ENCODE results near the gene ATG7.

GRCh38 chr3:11566478-11566877 is 294.3 kb downstream of the ATG7 start:
- TF ChIP-seq CTCF (IDR thresholded peaks at IDR 0.05) = no peak
- TF ChIP-seq POLR2A (IDR thresholded peaks at IDR 0.05) = no peak
